ENCODE results near the gene RIC8B.
"Not testable (repeated sequence)": the region's sequence is repeated elsewhere in the genome, so short reads cannot be mapped to it uniquely, and the experiment has no call there.

RIC8B gene

DNA sequence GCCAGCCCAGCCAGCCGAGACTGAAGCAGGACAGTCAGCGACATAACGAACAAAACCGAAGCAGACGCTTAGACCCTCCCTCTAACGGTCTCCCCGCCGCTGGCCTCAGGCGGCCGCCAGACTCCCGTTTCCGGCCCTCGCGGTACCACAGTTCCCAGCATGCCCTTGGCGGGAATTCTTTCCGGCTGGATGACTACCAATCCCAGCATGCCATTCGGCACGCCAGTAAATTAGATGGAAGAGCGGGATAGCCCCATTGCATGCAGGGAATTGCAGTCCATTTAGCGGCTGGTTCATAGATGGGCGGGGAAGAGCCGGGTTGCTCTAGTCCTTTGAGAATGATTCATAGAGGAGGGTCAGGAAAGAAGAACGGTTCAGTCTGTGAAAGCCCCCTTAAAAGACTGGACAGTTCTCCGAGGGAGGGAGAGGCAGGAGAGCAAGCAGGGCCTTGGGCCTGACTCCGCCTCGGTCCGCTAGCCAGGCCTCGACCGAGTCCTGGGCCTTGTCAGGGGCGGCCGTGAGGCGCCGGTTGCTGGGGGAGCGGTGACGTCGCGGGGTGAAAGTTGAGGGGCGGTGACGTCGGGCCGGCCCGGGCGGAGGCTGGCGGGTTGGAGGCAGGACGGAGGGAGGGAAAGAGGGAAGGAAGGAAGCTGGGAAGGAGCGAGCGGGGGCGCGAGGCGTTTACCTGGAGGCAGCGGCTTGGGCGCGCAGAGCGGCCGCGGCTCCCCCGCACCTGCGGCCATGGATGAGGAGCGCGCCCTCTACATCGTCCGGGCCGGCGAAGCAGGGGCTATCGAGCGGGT is at the start of gene RIC8B:
Gene RIC8B (plus strand): TSS at position 678 of the 803 bp plus-strand sequence. CDS start 64 bp downstream, at position 742.
- DNase-seq, result peak; percentile 95 to 99 (median 96)
- intact Hi-C loops (cut with DNase I), result loop anchor here (5.0 kb wide), 1 partner anchor 417 kb away; the partner anchor contains the start of gene POLR3B

GRCh38 chr12:106724934-106725333 is 49.5 kb upstream of the RIC8B start:
- intact Hi-C loops (cut with DNase I), result no loop called here
- no peak for DNase-seq

DNA sequence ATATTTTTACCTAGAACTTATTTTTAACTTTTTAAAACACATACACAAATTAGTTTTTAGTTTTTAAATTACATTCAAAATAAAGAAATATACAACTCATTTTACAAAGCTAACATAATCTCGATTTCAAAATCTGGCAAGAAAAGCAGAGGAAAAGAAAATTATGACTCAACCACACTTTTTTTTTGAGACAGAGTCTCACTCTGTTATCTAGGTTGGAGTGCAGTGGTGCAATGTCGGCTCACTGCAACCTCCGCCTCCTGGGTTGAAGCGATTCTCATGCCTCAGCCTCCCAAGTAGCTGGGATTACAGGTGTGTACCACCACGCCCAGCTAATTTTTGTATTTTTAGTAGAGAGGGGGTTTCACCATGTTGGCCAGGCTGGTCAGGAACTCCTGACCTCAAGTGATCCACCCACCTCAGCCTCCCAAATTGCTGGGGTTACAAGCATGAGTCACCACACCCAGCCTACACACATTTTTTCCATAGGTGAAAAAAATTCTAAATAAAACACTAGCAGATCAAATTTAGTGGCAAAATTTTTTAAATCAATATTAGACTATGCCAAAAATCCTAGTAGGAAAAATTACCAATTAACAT is 47.8 kb upstream of the RIC8B start:
- intact Hi-C loops (cut with DNase I); DNase-seq: not testable (repeated sequence)

DNA sequence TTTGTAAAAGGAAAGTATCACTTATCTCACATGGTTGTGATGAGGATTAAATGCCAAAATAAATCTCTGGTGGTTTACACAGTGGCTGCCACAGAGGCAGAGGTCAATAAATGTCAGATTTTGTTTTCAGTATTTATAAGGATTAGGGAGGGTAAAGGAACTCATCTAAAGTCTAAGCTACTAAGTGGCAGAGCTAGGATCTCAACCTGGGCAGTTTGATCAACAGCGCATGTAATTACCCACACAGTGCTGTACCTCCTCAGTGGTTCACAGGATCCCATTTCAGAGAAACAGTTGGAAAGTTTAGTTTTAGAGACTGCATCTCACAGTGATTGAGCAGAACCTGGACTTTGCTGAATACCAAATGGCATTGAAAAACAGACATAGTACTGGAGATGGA is 44.9 kb upstream of the RIC8B start:
- no peak for DNase-seq
- intact Hi-C loops (cut with DNase I), result no loop called here

GRCh38 chr12:106732890-106733289 is 41.6 kb upstream of the RIC8B start:
- DNase-seq, result no peak
- intact Hi-C loops (cut with DNase I), result no loop called here

DNA sequence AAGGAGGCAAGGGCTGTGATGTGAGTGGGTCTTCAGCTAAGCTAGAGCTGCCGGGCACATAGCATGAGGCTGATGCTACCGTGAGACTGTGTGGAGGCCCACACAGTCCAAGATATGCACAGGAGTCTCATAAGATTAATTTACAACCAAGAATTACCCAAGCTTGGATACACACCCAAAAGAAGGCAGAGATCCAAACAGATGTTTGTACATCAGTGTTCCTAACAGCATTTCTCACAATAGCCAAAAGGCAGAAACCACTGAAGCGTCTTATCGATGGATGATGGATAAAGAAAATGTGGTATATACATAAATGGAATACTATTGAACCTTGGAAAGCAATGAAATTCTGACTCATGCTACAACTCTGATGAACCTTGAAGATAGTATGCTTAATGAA is 40.8 kb upstream of the RIC8B start:
- intact Hi-C loops (cut with DNase I), result no loop called here
- no peak for DNase-seq

DNA sequence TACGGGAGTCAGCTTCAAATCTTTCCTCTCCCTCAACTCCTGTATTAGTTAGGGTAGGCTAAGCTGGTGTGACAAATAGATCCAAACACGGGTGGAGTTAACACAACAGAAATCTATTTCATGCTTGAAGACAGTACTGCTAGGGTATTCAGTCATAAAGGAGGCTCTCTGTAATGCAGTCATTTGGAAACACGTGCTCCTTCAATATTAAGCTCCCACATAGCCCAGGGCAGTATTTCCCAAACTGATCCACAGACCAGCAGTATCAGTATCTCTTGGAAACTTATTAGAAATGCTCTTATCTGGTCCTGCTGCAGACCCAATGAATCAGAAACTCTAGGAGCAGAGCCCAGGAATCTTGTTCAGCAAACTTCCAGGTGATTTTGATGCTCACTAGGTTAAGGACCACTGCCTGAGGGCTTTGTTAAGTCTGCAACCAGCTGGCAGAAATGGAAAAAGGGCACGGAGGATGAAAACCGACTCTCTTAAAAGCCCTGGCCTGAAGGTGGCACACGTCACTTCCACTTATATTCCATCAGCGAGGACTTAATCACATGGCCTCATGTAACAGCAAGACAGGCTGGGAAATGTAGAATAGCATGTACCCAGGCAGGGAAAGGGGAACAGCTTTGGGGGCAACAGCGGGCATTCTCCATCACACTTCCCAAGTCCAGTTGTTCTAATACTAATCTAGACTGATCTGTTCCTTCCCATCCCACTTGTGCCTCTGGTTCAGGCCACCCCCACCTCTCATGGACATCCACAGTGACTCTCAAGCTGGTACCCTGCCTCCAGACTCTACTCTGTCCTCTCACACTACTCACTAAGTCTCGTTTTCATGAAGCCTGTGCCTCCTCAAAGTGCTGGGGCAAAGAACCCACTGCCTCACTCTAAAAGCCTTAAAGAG is 38.2 kb upstream of the RIC8B start:
- DNase-seq, result no peak
- intact Hi-C loops (cut with DNase I), result no loop called here

DNA sequence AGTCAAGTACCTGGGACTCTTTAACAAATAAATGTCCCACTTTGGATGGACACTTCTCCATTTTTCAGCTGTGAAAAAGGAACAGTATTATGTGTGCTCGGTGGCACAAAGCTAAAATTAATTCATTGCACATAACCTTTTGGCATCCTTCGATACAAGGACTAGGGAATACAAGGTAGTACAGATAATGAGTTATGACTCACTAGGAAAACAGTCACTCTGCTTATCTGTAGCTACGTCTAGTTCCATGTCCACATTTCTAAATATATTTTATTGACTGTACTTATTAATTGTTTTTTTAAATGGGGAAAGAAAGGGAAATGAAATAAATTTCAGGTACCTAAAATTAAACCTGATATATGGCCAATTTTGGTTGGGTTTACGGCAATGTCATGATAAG is 35.2 kb upstream of the RIC8B start:
- no peak for DNase-seq
- intact Hi-C loops (cut with DNase I), result no loop called here

DNA sequence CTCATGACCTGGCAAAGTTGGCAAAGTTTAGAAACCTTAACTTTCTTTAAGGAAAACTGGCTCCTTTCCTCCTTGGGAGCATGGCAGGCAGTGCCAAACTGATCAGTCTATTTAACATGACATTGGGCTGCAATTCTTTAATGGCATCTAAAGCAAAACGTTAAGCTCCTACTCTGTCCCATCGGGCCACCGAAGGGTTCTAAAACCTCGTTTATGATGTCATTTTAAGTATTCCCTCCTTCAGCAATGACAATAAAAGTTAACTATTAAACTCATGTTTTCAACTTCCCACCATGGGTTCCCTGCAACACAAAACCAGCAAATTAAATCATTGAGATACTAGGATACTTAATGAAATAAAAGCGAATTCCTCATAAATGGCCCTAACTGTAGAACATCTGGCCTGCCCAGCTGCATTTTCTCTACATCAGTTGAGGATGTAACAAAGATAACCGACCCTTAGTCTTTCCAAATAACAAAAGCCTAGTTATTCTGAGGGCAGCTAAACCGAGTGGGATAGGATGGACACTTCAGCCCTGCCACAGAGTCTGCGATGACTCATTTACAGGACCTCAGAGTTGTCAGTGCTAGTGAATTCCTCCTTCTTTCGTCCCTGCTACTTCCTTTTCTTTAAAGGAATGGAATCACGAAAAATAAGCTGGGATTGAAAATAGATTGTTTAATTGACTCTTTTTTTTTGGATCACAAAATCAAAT is 34.5 kb upstream of the RIC8B start:
- DNase-seq, result no peak
- intact Hi-C loops (cut with DNase I), result no loop called here

GRCh38 chr12:106740818-106741217 is 33.7 kb upstream of the RIC8B start:
- DNase-seq, result no peak
- intact Hi-C loops (cut with DNase I), result no loop called here

DNA sequence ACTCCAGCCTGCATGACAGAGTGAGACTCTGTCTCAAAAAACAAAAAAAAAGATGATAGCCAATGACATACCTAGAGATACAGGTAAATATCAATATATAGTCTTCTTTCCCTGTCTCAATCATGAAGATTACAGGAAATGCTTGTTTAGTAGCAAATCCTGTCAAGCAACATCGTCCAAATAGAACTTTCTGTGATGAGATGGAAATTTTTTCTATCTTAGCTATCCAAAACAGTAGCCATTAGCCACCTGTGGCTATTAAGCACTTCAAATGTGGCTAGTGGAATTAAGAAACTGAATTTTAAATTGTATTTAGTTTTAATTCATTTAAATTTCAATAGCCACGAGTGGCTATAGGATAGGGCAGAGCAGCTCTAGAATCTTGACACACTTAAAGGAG is 33.2 kb upstream of the RIC8B start:
- intact Hi-C loops (cut with DNase I), result no loop called here
- no peak for DNase-seq

GRCh38 chr12:106743270-106743988 is 31.1 kb upstream of the RIC8B start:
- intact Hi-C loops (cut with DNase I), result no loop called here
- DNase-seq, result no peak

DNA sequence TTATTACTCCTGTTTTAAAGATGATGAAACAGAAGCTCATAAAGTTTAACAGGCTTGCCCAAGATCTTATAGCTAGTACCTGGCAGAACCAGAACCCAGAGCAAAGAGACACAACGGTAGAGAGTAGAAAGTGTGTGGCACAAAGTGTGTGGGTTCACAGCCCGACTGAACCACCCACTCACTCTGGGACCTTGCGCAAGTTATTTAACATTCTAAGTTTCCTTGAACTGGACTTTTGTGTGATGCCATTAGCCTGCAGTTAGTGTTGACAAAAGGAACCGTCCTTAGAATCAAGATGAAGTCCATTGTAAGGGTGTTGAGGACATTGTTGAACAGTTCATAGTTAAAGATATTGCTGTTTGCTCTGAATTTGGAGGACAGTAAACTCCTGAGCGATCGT is 29.9 kb upstream of the RIC8B start:
- no peak for DNase-seq
- intact Hi-C loops (cut with DNase I), result no loop called here

- intact Hi-C loops (cut with DNase I), result no loop called here
- no peak for DNase-seq
Measured at GRCh38 chr12:106745181-106745745, 29.2 kb upstream of the RIC8B start.

- intact Hi-C loops (cut with DNase I), result no loop called here
- no peak for DNase-seq
Measured at GRCh38 chr12:106747973-106748436, 26.5 kb upstream of the RIC8B start.

GRCh38 chr12:106750524-106750923 is 24.0 kb upstream of the RIC8B start:
- intact Hi-C loops (cut with DNase I), result no loop called here
- no peak for DNase-seq

DNA sequence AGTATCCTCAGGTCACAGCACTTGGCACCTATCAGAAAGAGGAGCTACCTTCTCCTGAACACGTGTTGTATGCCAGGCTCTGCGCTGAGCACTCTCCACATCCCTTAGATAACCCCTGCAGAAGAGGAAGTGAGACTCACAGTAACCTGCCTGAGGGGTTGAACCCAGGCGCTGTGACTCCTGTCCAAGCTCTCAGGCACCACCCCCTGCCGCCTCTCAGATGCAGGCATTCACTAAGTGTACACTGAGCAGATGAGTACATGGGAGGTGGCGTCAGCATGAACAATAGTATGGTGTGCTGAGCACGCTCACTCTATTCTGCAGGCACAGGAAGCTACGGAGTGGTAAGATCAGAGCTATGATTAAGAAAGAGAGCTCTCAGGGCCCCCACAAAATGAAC is 21.0 kb upstream of the RIC8B start:
- no peak for DNase-seq
- intact Hi-C loops (cut with DNase I), result no loop called here

DNA sequence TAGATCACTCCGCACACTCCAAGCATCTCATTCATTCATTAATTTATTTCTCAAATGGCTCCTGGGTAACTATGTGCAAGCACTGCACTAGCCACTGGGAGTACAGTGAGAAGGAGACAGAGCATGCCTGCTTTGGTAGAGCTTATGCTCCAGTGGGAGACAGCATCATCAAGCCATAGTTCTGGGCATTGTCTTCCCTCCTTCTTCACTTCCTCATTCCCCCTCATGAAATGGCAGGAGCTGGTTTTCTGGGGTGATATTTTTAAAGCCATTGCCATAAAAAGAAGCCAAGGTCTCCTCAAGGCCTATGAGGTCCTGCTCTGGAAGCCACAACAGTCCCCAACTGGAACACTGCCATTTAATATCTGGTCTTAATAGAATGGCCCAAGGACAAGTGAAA is 20.2 kb upstream of the RIC8B start:
- intact Hi-C loops (cut with DNase I), result no loop called here
- no peak for DNase-seq

DNA sequence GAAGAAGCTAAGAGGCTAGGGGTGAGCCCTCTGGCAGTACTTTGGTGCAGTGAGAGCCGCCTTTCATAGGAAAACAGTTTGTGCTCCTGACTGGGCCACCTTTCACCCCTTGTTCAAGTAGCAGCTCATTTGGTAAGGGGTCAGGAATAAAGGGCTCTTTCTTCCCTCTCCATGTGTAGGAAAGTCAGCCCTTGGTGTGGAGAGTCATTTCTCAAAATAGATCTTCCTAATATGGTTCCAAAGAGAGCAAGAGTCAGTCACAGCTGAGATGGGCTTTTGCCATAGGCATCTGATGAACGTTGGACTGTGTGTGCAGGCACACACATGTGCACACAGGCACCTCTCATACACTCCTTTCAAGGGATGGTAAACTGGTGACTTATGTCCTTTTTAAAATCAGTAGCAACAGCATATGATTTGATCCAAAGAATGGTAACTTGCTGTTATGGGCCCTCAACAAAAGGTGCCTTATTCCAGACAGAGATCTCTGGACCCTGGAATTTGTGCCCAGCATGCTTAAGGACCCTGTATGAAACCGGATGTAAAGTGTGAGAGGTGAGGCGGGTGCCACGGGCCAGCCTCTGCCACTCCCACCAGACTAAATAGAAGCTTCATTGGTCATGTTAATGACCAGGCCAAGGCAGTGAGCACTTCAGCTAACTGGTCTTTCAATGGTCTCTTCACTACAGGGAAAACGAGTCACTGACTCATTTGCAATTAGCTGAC is 16.7 kb upstream of the RIC8B start:
- intact Hi-C loops (cut with DNase I), result no loop called here
- DNase-seq, result no peak
